Thoracic aorta (tissue), 2 donors: Measurements from ENCODE around the gene LRP5. TPM values are rescaled to one million over a fixed set of nuclear protein-coding genes. Genes with fewer than 3 reads are reported as not detected.

Experiments used
- ATAC-seq: fragments of 150-250 bp; one replicate; pipeline ENCODE4 v1.8.0; 2017; ENCODE audit warnings: low read depth; ENCODE audit not compliant: insufficient number of reproducible peaks, low FRiP score
- DNase-seq: peaks from one replicate; pipeline ENCODE4 v3.0.0-alpha.2; 2020; ENCODE audit warnings: low spot score
- H3K27ac ChIP-seq, 2 donors: fragments of 200-600 bp; sonication (generic); 1 replicate in 1 of 2; 2 replicates in 1 of 2; pipeline ENCODE4 v1.5.1; 2016; ENCODE audit warnings: mild to moderate bottlenecking in 2 of 2, moderate library complexity in 2 of 2
- H3K27me3 ChIP-seq: fragments of 200-600 bp; sonication (generic); replicated peaks from 2 replicates; pipeline ENCODE4 v1.6.0; 2016; ENCODE audit warnings: mild to moderate bottlenecking; ENCODE audit not compliant: insufficient read depth
- H3K36me3 ChIP-seq: fragments of 200-600 bp; sonication (generic); one replicate; pipeline ENCODE4 v1.5.1; 2016
- H3K4me1 ChIP-seq, 2 donors: fragments of 200-600 bp; sonication (generic); 1 replicate in 1 of 2; 2 replicates in 1 of 2; pipeline versions ENCODE4 v1.5.1 to v1.6.0; 2016; ENCODE audit warnings: low read depth in 2 of 2, mild to moderate bottlenecking in 1 of 2; ENCODE audit not compliant: control insufficient read depth in 1 of 2
- H3K4me3 ChIP-seq: fragments of 200-600 bp; sonication (generic); 2 replicates; pipeline ENCODE4 v1.5.1; 2016; ENCODE audit warnings: mild to moderate bottlenecking
- H3K9me3 ChIP-seq: fragments of 200-600 bp; sonication (generic); 2 replicates; pipeline ENCODE4 v1.5.1; 2016
- total RNA-seq, 2 donors: library from RNA; depleted of rRNA; stranded (reverse); fragments of >200 nt; gene quantifications; one replicate each; pipeline versions ENCODE4 v1.1.0 to v1.2.3, GENCODE V29; 2016
- TF ChIP-seq, protein P1 (sequence below): fragments of 200-600 bp; sonication (generic); IDR thresholded peaks from one replicate; pipeline ENCODE4 v1.5.1; 2019; ENCODE audit warnings: antibody characterized with exemption

LRP5 gene
- total RNA-seq, 2 donors from 2014 or later: 67.2 to 99.1 TPM

DNA sequence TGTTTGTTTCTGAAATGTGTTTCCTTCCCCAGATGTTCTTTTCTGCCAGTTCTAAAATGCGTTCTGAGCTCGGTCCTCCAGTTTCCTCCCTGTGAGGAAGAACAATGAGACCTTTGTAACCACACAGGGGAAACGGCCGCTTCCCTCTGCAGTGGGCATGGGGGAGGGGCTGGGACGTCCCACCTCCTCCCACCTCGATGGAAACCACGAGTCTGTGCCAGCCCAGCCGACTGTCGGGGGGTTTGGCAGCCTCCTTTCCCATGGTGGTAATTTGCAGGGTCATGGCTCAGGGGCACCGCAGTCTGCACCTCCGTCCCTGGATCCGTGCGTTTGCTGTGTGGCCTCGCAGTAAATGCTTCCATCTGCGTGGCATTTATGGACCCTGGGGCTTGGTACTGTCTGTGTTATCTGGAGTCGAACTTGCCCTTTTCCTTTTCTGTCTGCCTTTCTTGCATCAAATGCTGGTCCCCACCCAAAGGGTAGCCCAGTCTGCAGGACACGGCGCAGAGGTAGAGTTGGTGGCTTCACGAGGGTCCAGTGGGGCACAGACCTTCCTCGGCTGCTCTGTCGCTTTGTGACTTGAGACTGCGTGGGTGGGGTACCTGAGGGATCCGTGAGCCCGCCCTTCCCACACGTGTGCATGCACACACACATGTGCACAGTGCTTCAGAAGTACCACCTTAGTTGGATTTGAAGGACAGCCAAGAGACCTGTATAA, 16.1 kb downstream of the LRP5 start:
- Histone ChIP-seq H3K9me3 (no peaks in the 10 kb centered on the region), H3K4me3 (peak overlapping the region; percentile 22), H3K4me1 (peaks cover 46 to 95% of the 10 kb centered on the region in 2 donors), H3K36me3 (no peaks in the 10 kb centered on the region), H3K27ac (peak overlapping the region; percentile 55 to 66), H3K27me3 (no peaks in the 10 kb centered on the region)
- no peak for ATAC-seq
- TF ChIP-seq, protein P1, sequence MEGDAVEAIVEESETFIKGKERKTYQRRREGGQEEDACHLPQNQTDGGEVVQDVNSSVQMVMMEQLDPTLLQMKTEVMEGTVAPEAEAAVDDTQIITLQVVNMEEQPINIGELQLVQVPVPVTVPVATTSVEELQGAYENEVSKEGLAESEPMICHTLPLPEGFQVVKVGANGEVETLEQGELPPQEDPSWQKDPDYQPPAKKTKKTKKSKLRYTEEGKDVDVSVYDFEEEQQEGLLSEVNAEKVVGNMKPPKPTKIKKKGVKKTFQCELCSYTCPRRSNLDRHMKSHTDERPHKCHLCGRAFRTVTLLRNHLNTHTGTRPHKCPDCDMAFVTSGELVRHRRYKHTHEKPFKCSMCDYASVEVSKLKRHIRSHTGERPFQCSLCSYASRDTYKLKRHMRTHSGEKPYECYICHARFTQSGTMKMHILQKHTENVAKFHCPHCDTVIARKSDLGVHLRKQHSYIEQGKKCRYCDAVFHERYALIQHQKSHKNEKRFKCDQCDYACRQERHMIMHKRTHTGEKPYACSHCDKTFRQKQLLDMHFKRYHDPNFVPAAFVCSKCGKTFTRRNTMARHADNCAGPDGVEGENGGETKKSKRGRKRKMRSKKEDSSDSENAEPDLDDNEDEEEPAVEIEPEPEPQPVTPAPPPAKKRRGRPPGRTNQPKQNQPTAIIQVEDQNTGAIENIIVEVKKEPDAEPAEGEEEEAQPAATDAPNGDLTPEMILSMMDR: no peak
- DNase-seq: no peak

DNA sequence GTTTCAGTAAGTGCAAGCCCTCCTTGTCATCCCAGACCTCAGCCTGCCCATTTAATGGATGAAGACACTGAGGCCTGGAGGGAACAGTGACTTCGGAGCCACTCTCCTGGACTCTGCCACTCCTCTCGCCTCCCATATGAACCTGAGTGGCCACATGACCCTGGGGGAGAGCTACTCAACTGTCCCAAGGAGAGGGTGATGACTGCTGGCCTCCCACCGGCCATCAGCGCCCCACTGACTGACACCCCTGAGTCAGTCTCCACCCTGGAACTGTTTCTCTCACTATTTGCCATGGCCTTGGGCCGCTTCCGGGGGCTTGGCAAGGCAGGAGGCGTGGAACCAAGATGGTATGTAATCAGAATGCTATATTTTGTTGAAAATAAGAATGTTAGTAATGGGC, 17.1 kb downstream of the LRP5 start:
- peaks cover 46 to 93% of the 10 kb centered on the region in 2 donors for H3K4me1 ChIP-seq
- no peak for ATAC-seq
- DNase-seq: no peak
- peak overlapping the region; percentile 55 to 66 for H3K27ac ChIP-seq
- H3K36me3 ChIP-seq: no peaks in the 10 kb centered on the region
- TF ChIP-seq, protein P1: no peak
- H3K9me3 ChIP-seq: no peaks in the 10 kb centered on the region
- no peak overlapping the region for H3K4me3 ChIP-seq
- H3K27me3 ChIP-seq: no peaks in the 10 kb centered on the region

DNA sequence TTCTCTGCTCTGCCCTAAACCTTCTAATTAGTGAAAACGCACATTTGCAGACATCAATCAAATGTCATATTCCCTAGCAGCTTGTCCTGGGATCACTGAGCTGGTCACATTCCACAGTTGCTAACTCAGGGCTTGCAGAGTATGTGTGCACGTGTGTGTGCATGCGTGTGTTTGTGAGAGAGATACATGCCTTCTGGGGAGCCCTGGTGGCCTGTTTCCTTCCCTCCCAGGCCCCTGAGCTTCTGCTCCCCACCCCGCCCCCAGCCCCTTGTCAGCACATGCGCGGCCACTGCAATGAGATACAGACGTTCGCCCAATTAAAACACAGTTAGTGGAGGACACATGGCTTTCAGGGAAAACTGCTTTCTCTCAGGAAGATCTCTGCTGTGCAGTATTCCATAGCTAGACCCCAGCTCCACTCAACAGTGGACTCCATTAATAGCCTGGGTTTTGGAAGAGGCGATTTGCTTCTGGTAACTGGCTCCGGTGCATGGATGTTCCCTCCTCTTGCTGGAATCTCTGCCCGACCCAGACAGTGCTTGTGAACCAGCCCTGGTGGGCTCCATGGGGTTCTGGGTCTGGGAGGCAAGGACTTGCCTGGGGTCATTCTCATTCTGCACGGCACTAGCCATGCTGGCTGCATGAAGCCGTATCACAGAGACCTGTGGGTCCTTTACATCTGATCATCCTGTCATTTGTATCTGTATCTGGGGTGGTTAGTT, 17.7 kb downstream of the LRP5 start:
- no peak for ATAC-seq
- TF ChIP-seq, protein P1: no peak
- peak overlapping the region; percentile 55 to 66 for H3K27ac ChIP-seq

DNA sequence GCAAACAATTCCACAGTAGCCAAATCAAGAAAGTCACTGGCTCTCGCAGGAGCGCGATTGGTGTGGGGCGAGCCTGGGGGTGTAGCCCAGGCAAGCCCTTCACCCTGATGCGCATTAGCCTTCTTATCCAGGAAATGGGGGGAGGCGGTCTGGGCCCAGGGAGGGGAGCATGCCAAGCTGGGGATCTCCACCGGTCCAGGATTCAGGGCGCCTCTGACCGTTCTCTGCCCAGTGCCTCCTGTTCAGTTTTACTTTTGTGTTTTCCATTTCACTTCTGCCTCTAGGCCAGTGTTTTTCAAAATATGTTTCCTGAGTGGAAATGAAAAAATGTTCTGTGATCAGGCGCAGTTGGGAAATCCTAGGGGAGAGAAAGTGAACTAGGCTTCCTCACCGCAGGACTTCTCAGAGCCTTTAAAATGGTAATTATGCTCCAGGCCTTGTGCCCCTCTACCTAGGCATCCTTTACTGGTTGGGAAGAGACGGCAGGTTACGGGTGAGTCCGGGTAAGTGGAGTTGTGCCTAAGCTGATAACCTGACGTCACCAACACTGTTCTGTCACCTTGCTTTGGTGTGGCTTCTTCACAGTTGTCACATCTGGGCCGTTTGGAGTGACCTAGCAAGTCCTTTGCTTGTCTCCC, 18.4 kb downstream of the LRP5 start:
- no peaks in the 10 kb centered on the region for H3K36me3 ChIP-seq
- no peak for DNase-seq

More for the DNA sequence above, 17.7 kb downstream of the LRP5 start:
- Histone ChIP-seq H3K9me3 (no peaks in the 10 kb centered on the region), H3K4me1 (peaks cover 46 to 87% of the 10 kb centered on the region in 2 donors), H3K27me3 (no peaks in the 10 kb centered on the region), H3K4me3 (no peak overlapping the region), H3K36me3 (no peaks in the 10 kb centered on the region)
- no peak for DNase-seq

More for the DNA sequence above, 18.4 kb downstream of the LRP5 start:
- no peak for ATAC-seq
- Histone ChIP-seq H3K27ac (peak overlapping the region in 1 of 2 donors; percentile 66), H3K27me3 (no peaks in the 10 kb centered on the region), H3K4me1 (peaks cover 46 to 81% of the 10 kb centered on the region in 2 donors), H3K9me3 (no peaks in the 10 kb centered on the region), H3K4me3 (no peak overlapping the region)
- TF ChIP-seq, protein P1: no peak
